Endothelial cell of hepatic sinusoid (primary cell): ENCODE data around the gene YIF1A.
"Not testable (repeated sequence)": the region's sequence is repeated elsewhere in the genome, so short reads cannot be mapped to it uniquely, and the experiment has no call there.

ENCODE experiments used
- in situ Hi-C: cut with HindIII; loops from 2 replicates; pipeline ENCODE4 v1.10.0; 2017; ENCODE audit warnings: low sequenced_read_pairs

Gene YIF1A

GRCh38 chr11:66311965-66312548, 23.1 kb upstream of the YIF1A start:
- in situ Hi-C loops = no loop called here

- in situ Hi-C loops = no loop called here
These were observed 22.6 kb upstream of the YIF1A start for GRCh38 chr11:66311470-66311964.

- in situ Hi-C loops = not testable (repeated sequence)
These were observed 22.0 kb upstream of the YIF1A start for GRCh38 chr11:66310803-66311440.

GRCh38 chr11:66310324-66310723, 21.4 kb upstream of the YIF1A start:
- in situ Hi-C loops = no loop called here

- in situ Hi-C loops = no loop called here
These were observed 20.5 kb upstream of the YIF1A start for GRCh38 chr11:66309475-66309874.

- in situ Hi-C loops = no loop called here
These were observed 13.7 kb upstream of the YIF1A start for GRCh38 chr11:66302656-66303055.

- in situ Hi-C loops = no loop called here
These were observed 10.2 kb upstream of the YIF1A start for GRCh38 chr11:66299186-66299585.

GRCh38 chr11:66297610-66298009, 8.7 kb upstream of the YIF1A start:
- in situ Hi-C loops = no loop called here

- in situ Hi-C loops = no loop called here
These were observed 6.0 kb upstream of the YIF1A start for GRCh38 chr11:66294626-66295620.

GRCh38 chr11:66293777-66294625, 5.1 kb upstream of the YIF1A start:
- in situ Hi-C loops = no loop called here

- in situ Hi-C loops = no loop called here
These were observed 4.4 kb upstream of the YIF1A start for GRCh38 chr11:66293352-66293751.

GRCh38 chr11:66292543-66293332, 3.8 kb upstream of the YIF1A start:
- in situ Hi-C loops = no loop called here

GRCh38 chr11:66291706-66292542, 3.0 kb upstream of the YIF1A start, which contains the start of gene TMEM151A:
Gene TMEM151A (plus strand): TSS chr11:66291894. CDS start chr11:66292014, 120 bp downstream.
- in situ Hi-C loops = no loop called here

GRCh38 chr11:66291303-66291705, 2.4 kb upstream of the YIF1A start:
- in situ Hi-C loops = no loop called here

GRCh38 chr11:66290330-66290621, 1.3 kb upstream of the YIF1A start:
- in situ Hi-C loops = no loop called here

- in situ Hi-C loops = no loop called here
These were observed 796 bp upstream of the YIF1A start for GRCh38 chr11:66289548-66290329.

GRCh38 chr11:66287889-66288670, 863 bp downstream of the YIF1A start:
- in situ Hi-C loops = no loop called here
